ENCODE measurements around the gene HYCC2.

DNA sequence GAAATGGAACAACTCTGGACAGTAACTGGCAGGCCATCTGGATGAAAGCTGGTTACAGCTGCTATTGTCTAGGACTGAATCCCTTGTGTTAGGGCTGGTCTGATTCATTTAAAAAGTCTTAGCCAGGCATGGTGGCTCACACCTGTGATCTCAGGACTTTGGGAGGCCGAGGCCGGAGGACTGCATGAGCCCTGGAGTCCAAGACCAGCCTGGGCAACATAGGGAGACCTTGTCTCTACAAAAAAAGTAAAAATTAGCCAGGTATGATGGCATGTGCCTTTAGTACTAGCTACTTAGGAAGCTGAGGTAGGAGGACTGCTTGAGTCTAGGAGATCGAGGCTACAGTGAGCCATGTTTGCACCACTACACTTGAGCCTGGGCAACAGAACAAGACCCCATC lies 29.0 kb upstream of the HYCC2 start:
- TF ChIP-seq, protein P1, sequence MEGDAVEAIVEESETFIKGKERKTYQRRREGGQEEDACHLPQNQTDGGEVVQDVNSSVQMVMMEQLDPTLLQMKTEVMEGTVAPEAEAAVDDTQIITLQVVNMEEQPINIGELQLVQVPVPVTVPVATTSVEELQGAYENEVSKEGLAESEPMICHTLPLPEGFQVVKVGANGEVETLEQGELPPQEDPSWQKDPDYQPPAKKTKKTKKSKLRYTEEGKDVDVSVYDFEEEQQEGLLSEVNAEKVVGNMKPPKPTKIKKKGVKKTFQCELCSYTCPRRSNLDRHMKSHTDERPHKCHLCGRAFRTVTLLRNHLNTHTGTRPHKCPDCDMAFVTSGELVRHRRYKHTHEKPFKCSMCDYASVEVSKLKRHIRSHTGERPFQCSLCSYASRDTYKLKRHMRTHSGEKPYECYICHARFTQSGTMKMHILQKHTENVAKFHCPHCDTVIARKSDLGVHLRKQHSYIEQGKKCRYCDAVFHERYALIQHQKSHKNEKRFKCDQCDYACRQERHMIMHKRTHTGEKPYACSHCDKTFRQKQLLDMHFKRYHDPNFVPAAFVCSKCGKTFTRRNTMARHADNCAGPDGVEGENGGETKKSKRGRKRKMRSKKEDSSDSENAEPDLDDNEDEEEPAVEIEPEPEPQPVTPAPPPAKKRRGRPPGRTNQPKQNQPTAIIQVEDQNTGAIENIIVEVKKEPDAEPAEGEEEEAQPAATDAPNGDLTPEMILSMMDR (conservative IDR thresholded peaks at IDR 0.05 in 1 of 2, IDR thresholded peaks at IDR 0.05 in 1 of 2; ENCODE audit: extremely low read depth in 1 of 2, insufficient read depth in 1 of 2, low read depth in 1 of 2, low read length in 2 of 2) = no peak
- TF ChIP-seq EZH2 (IDR thresholded peaks at IDR 0.05; ENCODE audit: borderline replicate concordance, low read length) = no peak
